PC-3 (cell line): ENCODE data around the gene TCEA3.

ENCODE experiments used
- CTCF ChIP-seq: fragments of 300-600 bp; sonication (generic); conservative IDR thresholded peaks from 2 replicates; pipeline ENCODE4 v1.5.1; 2017; ENCODE audit warnings: antibody characterized with exemption, low read depth, mild to moderate bottlenecking, low read length
- EZH2 ChIP-seq: fragments of 300-600 bp; sonication (generic); IDR thresholded peaks from one replicate; pipeline ENCODE4 v1.6.1; 2017; ENCODE audit warnings: antibody characterized with exemption, mild to moderate bottlenecking, low read length; ENCODE audit not compliant: unreplicated experiment
- EZH2phosphoT487 ChIP-seq: fragments of 300-600 bp; sonication (generic); IDR thresholded peaks from 2 replicates; pipeline ENCODE4 v1.6.1; 2018; ENCODE audit warnings: mild to moderate bottlenecking, antibody characterized with exemption, low read length, borderline replicate concordance

- TF ChIP-seq CTCF, result no peak
- TF ChIP-seq EZH2, result no peak
- no peak for TF ChIP-seq EZH2phosphoT487
Measured at GRCh38 chr1:23470282-23471070, 45.9 kb upstream of the TCEA3 start.
